Stimulated activated memory B cell treated with anti-CD40 and anti-IgM and Interleukin-4, amounts not matched to agents 10 μg/mL and 1 μg/mL and 100 μg/mL, for 72 hours (primary cell): ENCODE data around the gene DCLRE1C.
"Not testable (repeated sequence)": the region's sequence is repeated elsewhere in the genome, so short reads cannot be mapped to it uniquely, and the experiment has no call there.

Experiments used
- ATAC-seq: fragments of 150-1000 bp; cut with Tn5 transposase; 2 replicates; pipeline ENCODE4 v1.10.0; 2021
- H3K27ac Mint-ChIP-seq: one replicate; pipeline ENCODE4 v1.8.0; 2022; ENCODE audit warnings: mild to moderate bottlenecking, mixed read lengths
- H3K27me3 Mint-ChIP-seq: one replicate; pipeline ENCODE4 v1.8.0; 2022; ENCODE audit warnings: mixed read lengths
- H3K36me3 Mint-ChIP-seq: one replicate; pipeline ENCODE4 v1.8.0; 2022; ENCODE audit warnings: mixed read lengths
- H3K4me1 Mint-ChIP-seq: one replicate; pipeline ENCODE4 v1.8.0; 2022; ENCODE audit warnings: mixed read lengths
- H3K4me3 Mint-ChIP-seq: one replicate; pipeline ENCODE4 v1.8.0; 2022; ENCODE audit warnings: mild to moderate bottlenecking, moderate library complexity, mixed read lengths
- H3K9me3 Mint-ChIP-seq: one replicate; pipeline ENCODE4 v1.8.0; 2022; ENCODE audit warnings: mixed read lengths

DCLRE1C gene

GRCh38 chr10:14954001-14954770 lies at the start of gene DCLRE1C:
Gene DCLRE1C, minus strand, starts transcription at chr10:14954096. Its CDS starts 86 bp downstream, at chr10:14954010.
- Mint-ChIP-seq H3K36me3 (no peaks in the 10 kb centered on the region), H3K9me3 (no peaks in the 10 kb centered on the region), H3K4me1 (peaks cover 70% of the 10 kb centered on the region)

DNA sequence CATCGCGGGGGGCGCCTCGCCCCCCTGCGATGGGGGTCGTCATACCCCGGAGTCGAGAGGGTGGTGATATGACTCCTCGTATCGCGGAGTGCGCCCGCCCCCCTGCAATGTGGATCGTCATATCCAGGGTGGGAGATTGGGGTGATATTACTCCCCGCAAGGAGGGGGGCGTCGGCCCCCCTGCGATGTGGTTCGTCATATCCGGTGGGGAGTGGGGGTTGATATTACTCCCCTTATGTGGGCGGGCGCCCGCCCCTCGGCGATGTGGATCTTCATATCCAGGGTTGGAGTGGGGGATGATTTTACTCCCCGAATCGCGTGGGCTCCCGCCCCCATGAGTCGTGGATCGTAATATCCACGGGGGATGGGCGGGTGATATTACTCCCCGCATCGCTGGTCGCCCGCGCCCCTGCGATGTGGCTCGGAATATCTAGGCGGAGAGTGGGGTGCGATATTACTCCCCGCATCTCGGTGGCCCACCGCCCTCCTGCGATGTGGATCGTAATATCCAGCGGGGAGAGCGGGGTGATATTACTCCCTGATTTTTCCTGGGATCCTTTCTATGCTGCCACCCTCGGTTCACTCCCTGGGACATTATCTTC lies 42.2 kb upstream of the DCLRE1C start:
- Mint-ChIP-seq H3K9me3 (peaks cover 3% of the 10 kb centered on the region), H3K36me3 (no peaks in the 10 kb centered on the region), H3K4me3 (no peak overlapping the region), H3K27me3 (peaks cover 17% of the 10 kb centered on the region), H3K27ac (no peak overlapping the region), H3K4me1 (peaks cover 12% of the 10 kb centered on the region)
- peak; percentile 39 for ATAC-seq

More at GRCh38 chr10:14954001-14954770, at the start of gene DCLRE1C:
- Mint-ChIP-seq H3K27me3 (no peaks in the 10 kb centered on the region), H3K27ac (peak within 1 kb of the TSS; percentile 99), H3K4me3 (peak within 1 kb of the TSS; percentile 93)
- peak; percentile 95 for ATAC-seq

GRCh38 chr10:14993500-14994455 lies 39.9 kb upstream of the DCLRE1C start:
- H3K27ac Mint-ChIP-seq, H3K9me3 Mint-ChIP-seq, ATAC-seq, H3K36me3 Mint-ChIP-seq: not testable (repeated sequence)
- Mint-ChIP-seq H3K27me3 (peaks cover 17% of the 10 kb centered on the region), H3K4me3 (peak overlapping the region; percentile 4), H3K4me1 (peaks cover 12% of the 10 kb centered on the region)

DNA sequence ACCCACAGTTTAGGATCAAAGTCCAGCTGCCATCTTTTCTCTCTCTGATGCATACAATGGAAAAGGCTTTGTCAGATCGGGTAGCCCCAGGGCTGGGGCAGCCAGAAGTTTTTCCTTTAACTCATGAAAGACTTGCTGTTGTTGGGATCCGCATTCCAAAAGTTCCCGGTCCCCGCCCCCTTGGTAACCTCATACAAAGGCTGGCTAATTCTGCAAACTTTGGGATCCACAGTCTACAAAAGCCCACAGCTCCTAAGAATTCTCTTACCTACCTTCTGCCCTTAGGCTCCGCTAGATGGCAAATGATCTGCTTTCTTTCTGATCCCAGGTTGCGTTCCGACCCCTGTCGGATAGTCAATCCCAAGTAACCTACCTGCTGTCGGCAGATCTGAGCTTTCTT lies 38.4 kb upstream of the DCLRE1C start:
- ATAC-seq, H3K9me3 Mint-ChIP-seq, H3K36me3 Mint-ChIP-seq, H3K4me3 Mint-ChIP-seq, H3K27ac Mint-ChIP-seq: not testable (repeated sequence)
- peaks cover 17% of the 10 kb centered on the region for H3K27me3 Mint-ChIP-seq
- peaks cover 12% of the 10 kb centered on the region for H3K4me1 Mint-ChIP-seq

- Mint-ChIP-seq H3K4me1 (peaks cover 12% of the 10 kb centered on the region), H3K27me3 (peaks cover 26% of the 10 kb centered on the region)
- not testable (repeated sequence) for H3K36me3 Mint-ChIP-seq, H3K27ac Mint-ChIP-seq, H3K9me3 Mint-ChIP-seq, H3K4me3 Mint-ChIP-seq, ATAC-seq
These were observed 37.3 kb upstream of the DCLRE1C start for GRCh38 chr10:14991035-14991749.

DNA sequence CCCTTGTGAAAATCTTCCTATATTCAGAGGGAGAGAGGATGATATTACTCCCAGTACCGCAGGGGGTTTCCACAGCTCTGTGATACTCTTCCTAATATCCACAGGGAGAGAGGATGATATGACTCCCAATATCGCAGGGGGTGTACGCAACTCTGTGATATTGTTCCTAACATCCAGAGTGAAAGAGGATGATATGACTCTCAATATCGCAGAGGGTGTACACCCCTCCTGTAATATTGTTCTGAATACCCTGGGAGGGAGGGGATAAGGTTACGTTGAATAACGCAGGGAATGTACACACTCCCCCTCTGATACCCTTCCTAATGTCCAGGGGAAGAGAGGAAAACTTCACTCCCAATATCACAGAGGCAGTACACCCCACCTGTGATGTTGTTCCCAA lies 35.7 kb upstream of the DCLRE1C start:
- H3K4me1 Mint-ChIP-seq = peaks cover 12% of the 10 kb centered on the region
- H3K4me3 Mint-ChIP-seq = not testable (repeated sequence)

DNA sequence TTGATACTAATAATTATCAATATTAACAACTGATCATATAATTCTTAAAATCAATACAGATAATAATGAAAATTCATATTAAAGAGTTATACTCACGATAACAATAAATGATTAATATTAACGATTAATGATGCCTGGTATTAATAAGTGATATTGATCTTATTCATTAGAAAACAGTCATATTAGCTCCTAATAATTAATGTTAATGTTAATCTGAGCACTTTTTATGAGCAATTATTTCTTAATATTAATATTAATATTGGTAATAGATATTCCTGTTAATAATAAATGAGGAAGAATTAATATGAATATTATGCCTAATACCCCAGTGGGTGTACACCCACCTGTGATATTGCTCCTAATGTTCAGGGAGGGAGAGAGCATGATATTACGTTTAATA lies 28.8 kb upstream of the DCLRE1C start:
- Mint-ChIP-seq H3K36me3 (no peaks in the 10 kb centered on the region), H3K4me1 (no peaks in the 10 kb centered on the region), H3K4me3 (no peak overlapping the region), H3K27me3 (peaks cover 24% of the 10 kb centered on the region), H3K27ac (no peak overlapping the region), H3K9me3 (no peaks in the 10 kb centered on the region)
- ATAC-seq = no peak

More for the DNA sequence above, 35.7 kb upstream of the DCLRE1C start:
- ATAC-seq, H3K9me3 Mint-ChIP-seq, H3K36me3 Mint-ChIP-seq, H3K27ac Mint-ChIP-seq: not testable (repeated sequence)
- H3K27me3 Mint-ChIP-seq = peaks cover 29% of the 10 kb centered on the region

GRCh38 chr10:14975672-14976273 lies 21.9 kb upstream of the DCLRE1C start:
- ATAC-seq = no peak
- Mint-ChIP-seq H3K4me3 (no peak overlapping the region), H3K9me3 (no peaks in the 10 kb centered on the region), H3K4me1 (peaks cover 8% of the 10 kb centered on the region), H3K36me3 (no peaks in the 10 kb centered on the region), H3K27ac (no peak overlapping the region), H3K27me3 (peaks cover 15% of the 10 kb centered on the region)

GRCh38 chr10:14974153-14974998 lies 20.5 kb upstream of the DCLRE1C start:
- not testable (repeated sequence) for H3K4me1 Mint-ChIP-seq, H3K4me3 Mint-ChIP-seq, H3K9me3 Mint-ChIP-seq, ATAC-seq, H3K27ac Mint-ChIP-seq, H3K36me3 Mint-ChIP-seq
- H3K27me3 Mint-ChIP-seq = peaks cover 11% of the 10 kb centered on the region

DNA sequence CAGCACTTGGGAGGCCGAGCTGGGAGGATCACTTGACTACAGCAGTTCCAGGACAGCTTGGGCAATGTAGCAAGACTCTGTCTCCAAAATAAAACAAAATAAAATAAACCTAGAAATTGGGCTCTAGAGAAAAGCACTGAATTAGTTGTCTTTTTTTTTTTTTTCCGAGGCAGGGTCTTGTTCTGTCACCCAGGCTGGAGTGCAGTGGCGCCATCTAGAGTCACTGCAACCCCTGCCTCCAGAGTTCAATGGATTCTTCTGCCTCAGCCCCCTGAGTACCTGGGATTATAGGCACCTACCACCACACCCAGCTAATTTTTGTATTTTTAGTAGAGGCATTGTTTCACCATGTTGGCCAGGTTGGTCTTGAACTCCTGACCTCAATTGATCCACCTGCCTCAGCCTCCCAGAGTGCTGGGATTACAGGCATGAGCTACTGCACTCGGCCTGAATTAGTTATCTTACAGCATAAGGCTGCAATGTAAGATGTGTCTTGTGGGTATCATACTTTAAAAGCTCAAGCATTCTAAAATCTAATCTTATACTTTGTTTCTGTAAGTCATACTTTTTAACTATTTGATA lies 18.1 kb upstream of the DCLRE1C start:
- no peak for ATAC-seq
- Mint-ChIP-seq H3K4me1 (peaks cover 8% of the 10 kb centered on the region), H3K27ac (no peak overlapping the region), H3K4me3 (no peak overlapping the region), H3K27me3 (peaks cover 11% of the 10 kb centered on the region), H3K9me3 (no peaks in the 10 kb centered on the region), H3K36me3 (no peaks in the 10 kb centered on the region)

GRCh38 chr10:14967897-14968296 lies 14.0 kb upstream of the DCLRE1C start:
- Mint-ChIP-seq H3K27ac (no peak overlapping the region), H3K4me3 (no peak overlapping the region), H3K27me3 (no peaks in the 10 kb centered on the region), H3K4me1 (no peaks in the 10 kb centered on the region), H3K36me3 (no peaks in the 10 kb centered on the region), H3K9me3 (no peaks in the 10 kb centered on the region)
- ATAC-seq = no peak

DNA sequence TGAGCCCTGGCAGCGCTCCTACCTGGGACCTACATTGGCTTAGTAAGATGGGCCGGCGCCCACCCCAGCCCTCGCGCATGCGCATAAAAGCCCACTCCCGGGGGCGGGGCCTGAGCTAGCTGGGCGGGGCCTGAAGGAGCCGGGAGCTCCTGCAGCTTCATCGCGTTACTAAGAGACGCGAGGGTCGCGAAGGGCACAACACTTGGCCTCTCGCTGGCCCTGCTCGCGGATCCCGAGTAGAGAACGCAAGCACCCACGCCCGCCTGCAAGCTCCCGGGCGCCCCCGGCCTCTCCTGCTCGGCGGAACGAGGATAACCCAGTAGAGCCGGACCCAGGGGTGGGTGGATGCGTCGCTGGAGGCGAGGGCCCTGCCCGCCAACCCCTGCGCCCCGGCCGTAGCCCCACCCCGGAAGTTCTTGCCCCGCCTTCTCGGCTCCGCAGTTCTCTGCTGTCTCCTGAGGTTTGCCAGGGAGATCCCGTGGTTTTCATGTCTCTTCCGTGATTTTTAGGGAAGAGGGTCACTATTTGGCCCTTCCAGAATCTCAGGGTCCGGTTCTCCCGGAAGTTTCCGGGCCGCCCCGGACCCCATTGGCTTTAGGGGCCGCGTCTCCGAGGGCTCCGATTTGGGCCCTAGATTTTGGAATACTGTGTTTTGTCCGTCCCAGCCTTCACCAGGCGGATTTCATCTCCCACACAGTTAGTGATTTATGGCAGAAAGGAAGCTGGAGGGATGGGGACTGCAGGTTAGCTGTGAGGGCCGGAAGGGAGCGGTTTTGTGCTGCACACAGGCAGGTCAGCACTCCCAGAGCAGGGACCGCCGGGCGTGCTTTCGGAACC lies 5.5 kb upstream of the DCLRE1C start, which contains the start of gene MEIG1:
Gene MEIG1, plus strand, starts transcription at position 168 of the 837 bp plus-strand sequence. CDS start 7,081 bp downstream, outside the sequence.
- Mint-ChIP-seq H3K27me3 (no peaks in the 10 kb centered on the region), H3K27ac (peak within 1 kb of the TSS; percentile 99), H3K9me3 (no peaks in the 10 kb centered on the region), H3K4me3 (peak within 1 kb of the TSS; percentile 97), H3K4me1 (peaks cover 22% of the 10 kb centered on the region), H3K36me3 (no peaks in the 10 kb centered on the region)
- ATAC-seq = peak; percentile 93

GRCh38 chr10:14958872-14959220 lies 5.0 kb upstream of the DCLRE1C start:
- ATAC-seq = no peak
- Mint-ChIP-seq H3K27me3 (no peaks in the 10 kb centered on the region), H3K4me3 (peak overlapping the region; percentile 97), H3K4me1 (peaks cover 28% of the 10 kb centered on the region), H3K36me3 (no peaks in the 10 kb centered on the region), H3K27ac (peak overlapping the region; percentile 99), H3K9me3 (no peaks in the 10 kb centered on the region)
